GM12873 (cell line): ENCODE results near the gene INO80D.

ENCODE experiments used
- TF ChIP-seq, protein P1 (sequence below): IDR thresholded peaks from 2 replicates; pipeline ENCODE4 v1.5.1; 2012; ENCODE audit warnings: low read depth, mild to moderate bottlenecking, moderate library complexity, low read length, control low read depth; ENCODE audit not compliant: insufficient read depth; ENCODE audit errors: missing control alignments

INO80D gene

DNA sequence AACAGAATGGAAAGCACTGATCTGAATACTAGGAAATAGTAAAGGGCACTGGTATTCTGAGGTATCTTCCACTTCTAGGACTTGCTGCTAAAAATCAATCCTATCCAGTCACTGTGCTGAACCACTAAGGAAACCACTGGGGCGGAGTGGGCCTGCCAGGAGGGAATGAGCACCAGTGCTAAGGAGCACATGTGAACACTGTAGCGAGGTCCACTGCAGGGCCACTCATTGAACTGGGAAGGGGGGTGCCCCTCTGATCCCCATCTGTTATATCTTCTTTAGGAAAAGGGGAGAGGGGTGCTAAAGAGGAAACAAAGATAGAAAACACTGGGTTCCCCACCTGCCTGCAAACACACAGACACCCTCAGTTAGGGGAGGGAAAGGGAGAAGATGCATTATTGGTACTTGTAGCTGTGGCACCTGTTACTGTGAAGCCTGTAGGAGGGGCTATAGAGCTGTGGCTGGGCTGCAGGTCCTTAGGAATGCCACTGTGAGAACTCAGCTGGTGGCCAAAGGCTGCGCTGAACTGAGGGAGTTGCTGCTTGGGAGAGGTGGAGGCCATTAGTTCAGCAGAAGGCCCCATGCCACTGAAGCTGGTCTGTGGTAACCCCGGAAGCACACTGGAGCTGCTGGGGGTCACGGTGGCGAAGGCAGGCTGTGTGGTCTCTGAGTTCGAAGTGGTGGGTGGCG is 81.8 kb downstream of the INO80D start:
- TF ChIP-seq, protein P1, sequence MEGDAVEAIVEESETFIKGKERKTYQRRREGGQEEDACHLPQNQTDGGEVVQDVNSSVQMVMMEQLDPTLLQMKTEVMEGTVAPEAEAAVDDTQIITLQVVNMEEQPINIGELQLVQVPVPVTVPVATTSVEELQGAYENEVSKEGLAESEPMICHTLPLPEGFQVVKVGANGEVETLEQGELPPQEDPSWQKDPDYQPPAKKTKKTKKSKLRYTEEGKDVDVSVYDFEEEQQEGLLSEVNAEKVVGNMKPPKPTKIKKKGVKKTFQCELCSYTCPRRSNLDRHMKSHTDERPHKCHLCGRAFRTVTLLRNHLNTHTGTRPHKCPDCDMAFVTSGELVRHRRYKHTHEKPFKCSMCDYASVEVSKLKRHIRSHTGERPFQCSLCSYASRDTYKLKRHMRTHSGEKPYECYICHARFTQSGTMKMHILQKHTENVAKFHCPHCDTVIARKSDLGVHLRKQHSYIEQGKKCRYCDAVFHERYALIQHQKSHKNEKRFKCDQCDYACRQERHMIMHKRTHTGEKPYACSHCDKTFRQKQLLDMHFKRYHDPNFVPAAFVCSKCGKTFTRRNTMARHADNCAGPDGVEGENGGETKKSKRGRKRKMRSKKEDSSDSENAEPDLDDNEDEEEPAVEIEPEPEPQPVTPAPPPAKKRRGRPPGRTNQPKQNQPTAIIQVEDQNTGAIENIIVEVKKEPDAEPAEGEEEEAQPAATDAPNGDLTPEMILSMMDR, result peak; percentile 73

DNA sequence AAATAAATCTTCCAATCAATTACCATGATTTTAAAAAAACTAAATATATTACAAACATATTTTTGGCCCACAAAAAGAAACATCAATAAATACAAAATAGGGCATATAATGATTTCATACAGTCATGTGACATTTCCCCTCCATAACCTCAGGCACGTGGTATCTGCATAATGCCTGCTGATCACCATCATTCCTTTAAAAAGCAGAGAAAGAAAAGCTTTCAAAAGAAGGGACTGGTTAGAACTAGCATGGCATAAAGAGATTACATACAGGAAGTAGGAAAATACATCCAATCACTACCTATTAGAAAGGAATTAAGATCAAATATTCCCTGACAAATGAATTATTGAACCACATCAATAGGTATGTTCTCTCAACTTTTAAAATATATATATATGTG is 83.5 kb downstream of the INO80D start:
- TF ChIP-seq, protein P1, result no peak

DNA sequence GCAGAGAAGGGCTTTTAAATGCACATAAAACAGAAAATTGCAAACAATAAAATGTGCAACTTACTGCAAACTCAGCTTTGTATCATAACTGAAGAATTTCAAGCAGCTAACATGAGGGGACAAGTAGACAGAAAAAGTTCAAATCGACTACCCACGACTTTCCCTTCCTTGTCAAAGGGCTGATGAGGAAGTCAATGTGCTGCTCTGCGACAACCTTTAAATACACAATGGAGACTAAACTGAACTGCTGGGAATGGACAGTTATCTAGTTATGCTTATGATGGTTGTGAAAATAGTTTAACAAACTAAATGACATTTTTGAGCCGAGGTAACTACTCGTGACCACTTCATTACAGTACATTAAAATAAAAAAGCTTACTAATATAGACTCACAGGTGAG is 84.1 kb downstream of the INO80D start:
- TF ChIP-seq, protein P1, result no peak

DNA sequence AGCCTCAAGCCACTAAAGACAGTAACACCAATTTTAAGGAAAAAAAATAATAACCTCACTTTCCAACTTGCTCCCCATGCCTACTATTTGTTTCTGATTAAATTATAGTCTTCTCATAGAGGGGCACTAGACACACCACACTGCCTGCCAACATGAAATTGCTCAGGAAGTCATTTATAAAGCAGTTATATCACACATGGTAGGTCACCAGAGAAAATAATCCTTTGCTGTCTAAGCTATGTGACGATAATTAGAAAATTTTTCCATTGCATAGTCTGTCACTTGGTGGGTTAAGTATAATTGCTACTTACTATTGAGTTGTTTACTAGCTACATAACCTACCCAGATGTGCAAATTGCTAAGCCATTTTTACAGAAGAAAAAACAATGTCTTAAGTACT is 85.2 kb downstream of the INO80D start:
- TF ChIP-seq, protein P1, result no peak

DNA sequence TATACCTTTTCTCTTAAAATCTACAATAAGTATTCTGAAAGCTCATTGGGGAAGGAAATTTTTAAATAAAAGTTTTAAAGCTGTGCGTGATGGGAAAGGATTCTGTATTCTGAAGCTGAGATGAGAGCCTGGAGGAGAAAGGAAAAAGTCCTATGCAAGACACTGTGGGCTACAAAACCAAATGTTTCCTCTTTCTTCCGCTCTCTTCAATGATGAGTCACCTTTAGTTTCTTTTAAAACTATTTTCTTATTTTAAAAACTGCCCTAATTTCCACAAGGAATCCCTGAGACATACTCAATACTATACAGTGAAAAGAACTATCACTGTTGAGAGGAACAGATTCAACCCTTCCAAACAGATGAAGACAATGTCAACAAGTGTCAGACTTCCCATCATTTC is 87.4 kb downstream of the INO80D start:
- TF ChIP-seq, protein P1, result no peak

DNA sequence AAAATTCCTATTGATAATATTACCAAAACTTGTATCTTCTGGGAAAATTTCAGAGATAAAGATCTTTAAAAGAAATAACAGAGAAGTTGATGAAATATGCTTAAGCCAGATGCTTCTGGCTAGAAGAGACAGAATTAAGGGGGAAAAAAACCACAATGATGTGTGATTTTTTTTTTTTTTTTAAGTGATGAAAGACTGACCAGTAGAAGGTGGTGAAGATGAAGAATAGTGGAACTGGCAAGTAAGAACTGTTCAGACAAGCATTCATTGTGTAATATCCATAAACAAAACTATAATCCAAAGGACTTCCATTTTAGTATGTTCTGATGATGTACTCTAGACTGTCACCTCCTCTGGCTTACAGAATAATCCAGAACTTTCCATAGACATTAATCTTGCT is 89.8 kb downstream of the INO80D start:
- TF ChIP-seq, protein P1, result no peak

DNA sequence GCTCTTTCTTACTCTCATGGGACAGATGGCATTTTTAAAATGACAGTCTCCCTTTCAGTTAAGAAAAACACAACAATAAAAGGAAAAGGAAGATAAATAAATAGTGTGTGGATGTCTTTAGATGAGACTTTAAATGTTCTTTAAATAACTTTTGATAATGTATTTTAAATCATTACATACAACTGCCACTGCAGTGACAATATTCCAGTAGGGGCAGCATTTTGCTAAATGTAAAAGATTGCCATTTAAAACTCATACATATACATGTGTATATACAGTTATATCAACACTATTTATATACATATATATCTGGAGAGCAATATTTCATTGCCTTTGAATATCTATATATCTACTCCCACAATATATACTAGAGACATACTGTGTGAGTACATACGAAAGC is 90.7 kb downstream of the INO80D start:
- TF ChIP-seq, protein P1, result no peak
